GM21360 (cell line): ENCODE data around the gene SBNO1.
"Not testable (repeated sequence)": the region's sequence is repeated elsewhere in the genome, so short reads cannot be mapped to it uniquely, and the experiment has no call there.

ENCODE experiments used
- ATAC-seq: cut with Tn5 transposase; IDR thresholded peaks from one replicate; pipeline ENCODE4 v1.9.1; 2021; ENCODE audit warnings: mild to moderate bottlenecking, moderate library complexity; ENCODE audit not compliant: unreplicated experiment

SBNO1 gene

DNA sequence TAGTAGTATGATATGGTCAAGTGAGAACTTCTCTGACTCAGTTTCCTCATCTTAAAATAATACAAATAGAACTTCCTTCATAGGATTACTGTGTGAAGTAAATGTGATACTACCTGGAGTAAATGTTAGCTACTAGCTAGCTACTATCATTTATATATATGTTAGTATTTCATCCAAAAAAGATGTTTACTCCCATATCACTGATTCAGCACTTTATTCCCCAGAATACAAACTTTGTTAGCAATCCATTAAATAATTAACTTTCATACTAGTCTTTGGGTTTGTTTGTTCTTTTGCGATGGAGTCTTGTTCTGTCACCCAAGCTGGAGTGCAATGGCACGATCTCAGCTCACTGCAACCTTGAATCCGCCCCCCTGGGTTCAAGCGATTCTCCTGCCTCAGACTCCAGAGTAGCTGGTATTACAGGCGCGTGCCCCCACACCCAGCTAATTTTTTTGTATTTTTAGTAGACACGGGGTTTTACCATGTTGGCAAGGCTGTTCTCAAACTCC, 8.4 kb downstream of the SBNO1 start:
- ATAC-seq = no peak

DNA sequence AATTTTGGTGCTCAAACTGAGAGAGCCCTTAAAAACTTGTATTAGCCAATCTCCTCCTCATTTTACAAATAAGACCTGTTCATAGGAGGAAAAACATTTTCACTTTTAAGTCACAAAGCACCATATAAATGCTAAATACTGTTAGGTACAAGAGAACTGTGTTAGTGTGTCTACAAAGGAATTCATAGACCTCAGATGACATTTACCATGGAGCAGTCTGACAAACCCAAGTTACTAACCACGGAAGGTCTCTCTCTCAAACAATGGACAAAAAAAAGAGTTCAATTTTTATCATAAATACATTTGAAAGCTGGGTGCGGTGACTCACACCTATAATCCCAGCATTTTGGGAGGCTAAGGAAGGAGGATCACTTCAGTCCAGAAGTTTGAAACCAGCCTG, 10.0 kb downstream of the SBNO1 start:
- ATAC-seq = no peak

- ATAC-seq = no peak
These were observed 13.3 kb downstream of the SBNO1 start for GRCh38 chr12:123351349-123351748.

GRCh38 chr12:123346946-123347345, 17.7 kb downstream of the SBNO1 start:
- ATAC-seq = no peak

DNA sequence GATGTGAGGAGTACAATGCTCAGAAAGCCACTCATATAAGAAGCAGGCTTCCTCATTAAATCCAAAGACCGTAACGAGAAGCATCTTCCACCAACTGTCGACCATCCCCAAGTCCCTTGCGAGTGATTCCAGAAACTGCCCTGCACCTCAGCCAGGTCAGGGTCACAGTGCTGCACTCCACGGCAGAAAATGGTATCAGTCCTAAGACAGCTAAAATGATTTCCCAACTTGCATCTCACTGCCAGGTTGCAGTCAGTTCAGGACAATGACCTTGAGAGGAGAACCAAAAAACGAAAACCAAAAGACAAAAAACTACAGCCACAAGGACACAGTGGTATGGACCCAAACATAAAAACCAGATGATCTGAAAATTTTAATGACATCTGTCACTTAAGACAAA, 20.6 kb downstream of the SBNO1 start:
- ATAC-seq = no peak

DNA sequence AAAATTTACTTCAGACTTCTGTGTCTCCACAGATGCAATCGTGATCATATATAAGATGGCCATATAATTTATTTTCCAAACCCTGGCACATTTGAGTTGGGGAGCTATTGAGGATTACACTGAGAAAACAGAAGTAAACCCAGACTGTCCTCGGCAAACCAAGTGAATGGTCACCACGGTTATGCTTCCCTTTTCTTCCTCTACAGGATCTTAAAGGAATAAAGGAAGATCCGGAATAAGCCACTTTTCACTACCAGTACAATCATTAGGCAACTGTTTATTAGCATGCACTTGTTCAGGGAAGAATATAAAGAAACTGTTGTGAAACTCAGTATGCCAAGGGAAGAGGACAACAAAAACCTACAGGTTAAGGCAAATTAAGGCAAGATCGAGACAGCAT, 27.6 kb downstream of the SBNO1 start:
- ATAC-seq = no peak

- ATAC-seq = no peak
These were observed 28.1 kb downstream of the SBNO1 start for GRCh38 chr12:123336530-123336929.

- no peak for ATAC-seq
These were observed 29.2 kb downstream of the SBNO1 start for GRCh38 chr12:123335490-123335889.

DNA sequence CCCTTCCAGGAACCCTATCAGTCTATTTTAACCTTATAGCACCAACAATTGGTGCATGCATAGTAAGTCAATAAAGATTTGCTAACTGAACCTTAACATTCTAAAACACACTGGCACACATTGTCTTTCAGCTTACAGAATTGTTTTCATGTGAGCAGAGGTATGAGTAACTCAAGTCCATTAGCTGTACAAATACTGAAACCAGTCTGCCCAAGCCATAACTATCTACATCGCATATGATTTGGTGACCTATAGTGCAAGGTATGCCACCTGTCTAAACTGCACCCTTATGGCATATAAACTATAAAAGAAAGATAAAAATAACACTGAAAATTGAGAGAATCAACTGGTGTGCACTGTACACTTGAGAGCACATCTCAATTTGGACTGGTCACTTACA, 34.8 kb downstream of the SBNO1 start:
- no peak for ATAC-seq

GRCh38 chr12:123319826-123320225, 44.8 kb downstream of the SBNO1 start:
- ATAC-seq = no peak

GRCh38 chr12:123319273-123319672, 45.4 kb downstream of the SBNO1 start:
- no peak for ATAC-seq

- ATAC-seq = not testable (repeated sequence)
These were observed 51.6 kb downstream of the SBNO1 start for GRCh38 chr12:123313046-123313445.

GRCh38 chr12:123306200-123306599, 58.4 kb downstream of the SBNO1 start:
- ATAC-seq = no peak

- ATAC-seq = no peak
These were observed 59.5 kb downstream of the SBNO1 start for GRCh38 chr12:123305136-123305535.

- no peak for ATAC-seq
These were observed 71.4 kb downstream of the SBNO1 start for GRCh38 chr12:123293178-123293760.

- ATAC-seq = no peak
These were observed 74.7 kb downstream of the SBNO1 start for GRCh38 chr12:123289911-123290310.

GRCh38 chr12:123288751-123289346, 75.8 kb downstream of the SBNO1 start:
- ATAC-seq = no peak

DNA sequence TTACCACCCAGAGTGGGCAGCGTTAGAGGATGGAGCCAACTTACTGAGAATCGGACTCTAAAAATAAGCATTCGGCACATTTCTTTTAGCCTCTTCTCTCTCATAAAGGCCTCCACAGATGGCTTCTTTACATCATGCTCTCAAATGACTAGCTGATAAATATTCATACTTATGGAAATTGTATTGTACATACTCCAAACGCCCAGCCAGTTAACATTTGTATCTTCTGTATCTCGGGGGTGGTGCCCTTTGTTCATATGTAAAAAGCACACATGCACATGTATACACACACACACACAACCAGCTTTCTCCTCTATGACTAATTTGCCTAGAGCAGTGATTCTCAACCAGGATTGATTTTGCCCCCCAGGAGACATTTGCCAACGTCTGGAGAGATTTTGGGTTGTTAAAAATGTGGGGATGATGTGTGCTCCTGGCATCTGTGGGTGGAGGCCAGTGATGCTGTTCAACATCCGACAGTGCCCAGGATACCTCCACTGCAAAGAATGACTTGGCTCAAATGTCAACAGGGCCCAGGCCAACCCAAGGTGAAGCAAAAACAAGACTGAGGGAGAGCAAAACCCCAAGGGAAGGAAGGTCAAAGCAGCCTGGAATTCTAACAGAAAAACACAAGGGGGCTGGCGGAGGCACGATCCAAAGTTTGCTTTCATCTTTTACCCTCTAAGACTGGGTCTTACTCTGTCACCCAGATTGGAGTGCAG, 77.8 kb downstream of the SBNO1 start:
- ATAC-seq = no peak

GRCh38 chr12:123284669-123285068, 80.0 kb downstream of the SBNO1 start:
- ATAC-seq = no peak

GRCh38 chr12:123283461-123283860, 81.2 kb downstream of the SBNO1 start:
- no peak for ATAC-seq

DNA sequence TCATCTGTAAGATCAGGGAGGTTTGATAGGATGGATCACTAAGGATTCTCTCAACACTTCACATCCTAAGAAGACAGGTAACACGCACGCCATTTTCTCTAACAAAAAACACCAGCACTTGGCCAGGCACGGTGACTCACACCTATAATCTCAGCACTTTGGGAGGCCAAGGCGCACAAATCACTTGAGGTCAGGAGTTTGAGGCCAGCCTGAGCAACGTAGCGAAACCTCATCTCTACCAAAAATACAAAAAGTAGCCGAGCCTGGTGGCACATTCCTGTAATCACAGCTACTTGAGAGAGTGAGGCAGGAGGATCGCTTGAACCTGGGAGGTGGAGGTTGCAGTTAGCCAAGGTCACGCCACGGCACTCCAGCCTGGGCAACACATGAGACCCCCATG, 82.5 kb downstream of the SBNO1 start:
- ATAC-seq = no peak

DNA sequence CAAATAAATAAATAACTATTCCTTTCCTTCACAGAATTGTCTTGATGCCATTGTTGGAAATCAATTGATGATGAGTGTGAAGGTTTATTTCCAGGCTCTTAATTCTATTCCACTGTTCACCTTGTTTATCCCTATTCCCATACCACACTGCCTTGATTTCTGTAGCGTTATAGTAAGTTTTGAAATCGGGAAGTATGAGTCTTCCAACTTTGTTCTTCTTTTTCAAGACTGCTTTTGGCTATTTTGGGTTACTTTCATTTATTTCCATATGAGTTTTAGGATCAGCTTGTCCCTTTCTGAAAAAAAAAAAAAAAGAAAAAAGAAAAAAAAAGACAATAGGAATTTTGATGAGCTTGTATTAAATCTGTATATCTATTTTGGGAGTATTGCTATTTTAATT, 83.7 kb downstream of the SBNO1 start:
- no peak for ATAC-seq
